GM23338 (cell line): ENCODE results near the gene CH25H.

Source experiments
- CREB1 ChIP-seq: fragments of 250-450 bp; sonication (Bioruptor Pico); IDR thresholded peaks from 2 replicates; pipeline ENCODE4 v1.5.0; 2020; ENCODE audit warnings: low read depth, mild to moderate bottlenecking, moderate library complexity
- EZH2 ChIP-seq: fragments of 200-600 bp; sonication (generic); IDR thresholded peaks from one replicate; pipeline ENCODE4 v1.8.0; 2017; ENCODE audit warnings: antibody characterized with exemption, mild to moderate bottlenecking, low read depth; ENCODE audit not compliant: unreplicated experiment
- EZH2phosphoT487 ChIP-seq: fragments of 200-600 bp; sonication (generic); IDR thresholded peaks from one replicate; pipeline ENCODE4 v1.8.1; 2018; ENCODE audit warnings: antibody characterized with exemption; ENCODE audit not compliant: unreplicated experiment
- JUNB ChIP-seq: IDR thresholded peaks from one replicate; pipeline ENCODE4 v1.6.1; 2016; ENCODE audit warnings: antibody characterized with exemption; ENCODE audit not compliant: unreplicated experiment
- POLR2AphosphoS5 ChIP-seq: IDR thresholded peaks from 2 replicates; pipeline ENCODE4 v1.6.1; 2016; ENCODE audit warnings: antibody characterized with exemption, low read depth
- TF ChIP-seq, protein P1 (sequence below), 2 experiments: fragments of 200-600 bp in 1 of 2; sonication (generic) in 1 of 2; conservative IDR thresholded peaks; 2 replicates each; pipeline versions ENCODE4 v1.5.1 to v1.6.1; 2016 to 2017; ENCODE audit warnings: antibody characterized with exemption in 2 of 2, low read depth in 2 of 2, mild to moderate bottlenecking in 2 of 2, moderate library complexity in 1 of 2

DNA sequence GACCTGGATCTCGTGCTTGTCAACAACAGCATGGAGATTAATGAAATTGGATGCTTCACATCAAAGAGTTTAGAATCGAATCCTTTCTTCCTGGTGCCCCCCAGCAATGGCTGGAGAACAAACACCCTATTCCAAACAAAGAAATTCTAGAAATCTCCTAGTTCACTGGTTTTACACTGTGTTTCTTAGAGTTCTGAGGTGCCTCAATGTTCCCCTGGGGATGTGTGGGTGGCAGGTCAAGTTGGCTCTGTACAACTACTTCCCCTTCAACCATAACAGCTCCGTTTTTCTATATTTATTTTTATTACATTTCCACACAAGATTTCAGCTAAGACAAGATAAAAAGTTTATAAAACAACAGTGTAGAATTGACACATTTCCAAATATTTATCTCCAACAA is 22.5 kb downstream of the CH25H start:
- TF ChIP-seq, protein P1, sequence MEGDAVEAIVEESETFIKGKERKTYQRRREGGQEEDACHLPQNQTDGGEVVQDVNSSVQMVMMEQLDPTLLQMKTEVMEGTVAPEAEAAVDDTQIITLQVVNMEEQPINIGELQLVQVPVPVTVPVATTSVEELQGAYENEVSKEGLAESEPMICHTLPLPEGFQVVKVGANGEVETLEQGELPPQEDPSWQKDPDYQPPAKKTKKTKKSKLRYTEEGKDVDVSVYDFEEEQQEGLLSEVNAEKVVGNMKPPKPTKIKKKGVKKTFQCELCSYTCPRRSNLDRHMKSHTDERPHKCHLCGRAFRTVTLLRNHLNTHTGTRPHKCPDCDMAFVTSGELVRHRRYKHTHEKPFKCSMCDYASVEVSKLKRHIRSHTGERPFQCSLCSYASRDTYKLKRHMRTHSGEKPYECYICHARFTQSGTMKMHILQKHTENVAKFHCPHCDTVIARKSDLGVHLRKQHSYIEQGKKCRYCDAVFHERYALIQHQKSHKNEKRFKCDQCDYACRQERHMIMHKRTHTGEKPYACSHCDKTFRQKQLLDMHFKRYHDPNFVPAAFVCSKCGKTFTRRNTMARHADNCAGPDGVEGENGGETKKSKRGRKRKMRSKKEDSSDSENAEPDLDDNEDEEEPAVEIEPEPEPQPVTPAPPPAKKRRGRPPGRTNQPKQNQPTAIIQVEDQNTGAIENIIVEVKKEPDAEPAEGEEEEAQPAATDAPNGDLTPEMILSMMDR (conservative IDR thresholded peaks at IDR 0.05; ENCODE audit: low read depth in 2 of 2): no peak
- TF ChIP-seq EZH2: no peak
- no peak for TF ChIP-seq POLR2AphosphoS5
- TF ChIP-seq CREB1 (CRISPR knock-in tag): no peak
- TF ChIP-seq JUNB: no peak
- no peak for TF ChIP-seq EZH2phosphoT487
